ENCODE data around the gene C17orf113.

- TF ChIP-seq CTCF (IDR thresholded peaks at IDR 0.05 in 8 of 11, conservative IDR thresholded peaks at IDR 0.05 in 3 of 11) (no peak), POLR2A (IDR thresholded peaks at IDR 0.05) (no peak), POLR2AphosphoS5 (IDR thresholded peaks at IDR 0.05) (no peak)
Observed at GRCh38 chr17:42047343-42047742, 3.1 kb downstream of the C17orf113 start.

Measured in spleen (tissue), 7 donors.